NK-92 treated with Interleukin-12 subunit alpha and Interleukin-12 subunit beta, amount 100 ng/mL, for 24 hours (cell line): Measurements from ENCODE around the gene KCTD1.

ENCODE experiments used
- DNase-seq: peaks from one replicate; lab custom pipeline; 2025; lab: John Stamatoyannopoulos, UW

The KCTD1 gene

DNA sequence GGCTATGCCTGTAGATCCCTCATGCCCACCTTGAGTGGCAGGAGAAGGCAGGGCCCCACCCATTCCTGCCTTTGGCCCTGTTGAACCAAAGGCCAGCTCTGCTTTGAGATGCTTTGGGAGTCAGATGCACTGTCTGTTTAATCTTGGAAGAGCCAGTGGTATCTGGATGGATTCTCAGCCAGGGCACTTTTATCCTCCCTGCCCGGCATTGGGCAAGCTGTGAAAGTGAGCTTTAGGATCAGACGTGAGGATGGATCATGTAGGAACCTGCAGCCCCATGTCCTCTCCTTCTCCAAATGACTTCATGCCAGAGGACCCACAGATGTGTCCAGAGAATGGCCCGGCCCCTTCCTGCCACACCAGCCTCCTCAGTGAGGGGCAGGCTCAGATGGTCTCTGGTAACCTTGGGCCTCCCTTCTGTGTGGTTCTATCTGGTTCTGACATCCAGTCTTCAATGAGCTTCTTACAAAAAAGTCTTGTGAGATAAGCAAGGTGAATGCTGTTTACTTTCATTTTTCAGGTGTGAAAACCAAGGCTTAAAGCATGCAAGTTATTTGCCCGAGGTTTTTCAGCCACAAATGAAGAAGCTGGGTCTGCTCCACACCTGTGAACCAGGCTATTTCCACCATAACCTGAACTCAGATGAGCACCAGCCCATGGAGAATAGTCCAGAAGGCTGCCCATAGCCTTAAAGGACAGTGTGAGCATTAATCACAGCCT, 123.8 kb downstream of the KCTD1 start:
- DNase-seq = no peak

DNA sequence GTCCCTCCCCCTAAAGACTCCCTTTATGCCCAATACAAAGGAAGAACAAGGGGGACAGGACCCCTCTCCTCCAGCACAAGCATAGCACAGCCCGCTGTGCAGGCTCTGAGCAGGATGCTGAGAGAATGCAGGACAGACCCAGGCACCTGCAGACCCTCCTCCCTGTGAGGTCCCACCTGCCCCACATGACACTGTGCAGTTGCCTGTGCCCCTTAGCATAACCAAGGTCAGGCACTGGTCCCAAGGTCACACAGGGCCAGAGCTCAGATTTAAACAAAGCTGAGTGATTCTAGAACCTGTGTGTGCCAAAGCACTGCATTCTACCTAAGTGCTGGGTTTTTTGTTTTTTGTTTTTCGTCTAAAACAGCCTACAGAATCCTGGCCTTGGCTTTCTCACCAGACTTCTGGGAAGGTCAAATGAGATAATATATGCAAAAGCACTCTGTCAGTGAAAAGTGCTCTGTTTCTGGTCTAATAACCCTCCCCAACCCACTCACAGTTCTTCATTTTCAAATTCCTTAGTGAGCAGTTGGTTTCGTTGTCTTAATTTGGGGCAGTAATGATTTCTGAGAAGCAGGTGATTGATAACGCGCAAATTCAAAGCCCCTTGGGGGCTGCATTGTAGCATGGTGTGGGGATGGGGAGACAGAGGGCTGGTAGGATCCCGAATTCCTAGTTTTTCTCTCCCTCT, 125.7 kb downstream of the KCTD1 start:
- no peak for DNase-seq

DNA sequence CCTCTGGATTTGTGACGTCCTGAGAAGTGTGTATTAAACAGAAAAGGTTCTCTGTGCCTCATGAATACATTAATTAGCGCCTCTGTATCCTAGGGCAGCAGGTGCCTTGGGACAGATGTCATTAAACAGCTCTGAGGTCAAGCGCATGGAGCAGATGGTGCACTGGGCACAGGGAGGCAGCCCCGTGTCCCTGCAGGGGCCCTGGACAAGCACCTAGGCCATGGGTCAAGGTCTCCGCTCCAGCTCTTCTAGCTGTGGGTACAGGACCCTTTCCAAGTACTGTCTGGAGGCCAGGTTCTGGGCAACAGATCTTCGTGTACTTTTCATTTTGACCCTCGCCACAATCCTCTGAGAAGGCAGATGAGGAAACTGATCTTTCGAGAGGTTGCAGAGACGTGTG, 126.4 kb downstream of the KCTD1 start:
- no peak for DNase-seq

- DNase-seq = no peak
These were observed 126.8 kb downstream of the KCTD1 start for GRCh38 chr18:26421503-26421902.

- no peak for DNase-seq
These were observed 128.6 kb downstream of the KCTD1 start for GRCh38 chr18:26419746-26420145.

DNA sequence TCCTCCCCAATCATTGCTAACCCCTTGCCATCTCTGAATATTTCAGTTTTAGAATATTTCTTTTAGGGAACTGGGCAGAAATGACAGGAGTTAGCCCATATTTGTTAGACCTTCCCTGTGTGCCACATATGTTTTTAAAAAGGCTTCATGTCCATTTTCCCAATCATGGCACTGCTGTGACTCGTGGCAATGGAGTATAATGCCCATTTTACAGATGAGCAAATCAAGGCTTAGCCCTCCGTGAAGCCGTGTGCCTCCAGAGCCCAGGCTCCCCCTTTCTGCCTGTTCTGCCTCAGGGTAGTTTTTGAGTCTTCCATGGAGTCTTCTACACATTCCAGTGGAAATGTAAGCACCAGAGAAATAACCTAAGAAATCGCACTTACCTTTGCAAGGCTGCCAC, 130.1 kb downstream of the KCTD1 start:
- DNase-seq = no peak

DNA sequence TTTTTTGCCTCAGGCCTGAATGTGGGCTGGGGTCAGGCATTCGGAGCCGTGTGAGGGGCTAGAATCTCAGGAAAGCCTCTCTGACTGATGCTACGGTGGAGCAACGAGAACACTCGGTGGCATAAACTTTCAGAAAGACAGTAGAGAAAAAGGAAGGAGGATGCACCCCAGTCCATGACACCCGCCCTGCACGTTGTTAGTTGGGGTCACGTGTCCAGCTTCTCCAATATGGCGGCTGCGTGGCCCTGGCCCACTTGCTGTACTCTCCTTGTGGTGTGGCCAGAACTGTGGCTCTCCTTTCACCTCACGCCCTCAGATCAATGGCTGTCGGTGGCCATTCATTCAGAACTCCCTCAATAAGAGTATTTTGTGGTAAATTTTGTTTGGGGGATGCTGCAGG, 131.2 kb downstream of the KCTD1 start:
- DNase-seq = no peak

DNA sequence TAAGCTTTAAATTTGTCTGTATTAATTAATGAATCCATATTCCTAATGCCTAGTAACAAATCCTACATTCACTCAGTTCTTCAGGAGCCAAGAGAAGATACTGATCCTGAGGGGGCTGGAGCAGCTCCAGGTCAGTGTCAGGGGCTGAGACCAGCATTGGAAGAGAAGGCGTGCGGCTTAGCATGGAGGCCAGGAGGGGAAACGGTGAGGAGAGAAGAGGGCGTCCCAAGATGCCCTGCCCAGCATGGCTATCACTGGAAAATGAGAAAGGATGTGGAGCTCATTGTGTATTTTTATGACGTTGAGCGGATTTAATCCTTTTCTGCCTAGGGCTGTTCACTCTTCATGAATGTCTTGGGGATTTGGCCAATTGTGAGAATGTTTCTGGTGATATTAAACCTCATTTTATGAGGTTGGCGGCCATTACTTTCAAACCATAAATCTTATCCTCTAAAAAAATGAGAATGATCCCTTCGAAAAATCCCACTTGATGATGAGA, 131.7 kb downstream of the KCTD1 start:
- DNase-seq = no peak

DNA sequence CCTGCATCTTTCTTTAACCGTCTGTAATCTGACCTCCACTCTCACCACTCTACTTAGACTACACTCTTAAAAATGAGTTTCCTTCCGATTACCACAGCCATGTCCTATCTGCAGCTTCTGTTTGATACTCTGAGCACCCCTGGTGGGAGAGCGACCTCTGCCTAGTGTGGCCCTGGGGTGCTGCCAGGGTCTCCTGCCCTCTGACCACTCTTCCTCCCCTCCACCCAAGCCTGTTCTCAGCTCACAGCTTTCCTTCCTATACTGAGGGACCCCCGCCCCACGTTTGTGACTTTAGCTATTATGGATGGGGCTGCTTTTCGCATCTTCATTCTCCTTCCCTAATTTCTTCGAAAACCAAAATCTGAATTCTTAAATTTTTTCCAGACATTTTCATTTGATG, 132.7 kb downstream of the KCTD1 start:
- no peak for DNase-seq

- DNase-seq = no peak
These were observed 133.4 kb downstream of the KCTD1 start for GRCh38 chr18:26414901-26415440.

- no peak for DNase-seq
These were observed 139.3 kb downstream of the KCTD1 start for GRCh38 chr18:26409091-26409490.

DNA sequence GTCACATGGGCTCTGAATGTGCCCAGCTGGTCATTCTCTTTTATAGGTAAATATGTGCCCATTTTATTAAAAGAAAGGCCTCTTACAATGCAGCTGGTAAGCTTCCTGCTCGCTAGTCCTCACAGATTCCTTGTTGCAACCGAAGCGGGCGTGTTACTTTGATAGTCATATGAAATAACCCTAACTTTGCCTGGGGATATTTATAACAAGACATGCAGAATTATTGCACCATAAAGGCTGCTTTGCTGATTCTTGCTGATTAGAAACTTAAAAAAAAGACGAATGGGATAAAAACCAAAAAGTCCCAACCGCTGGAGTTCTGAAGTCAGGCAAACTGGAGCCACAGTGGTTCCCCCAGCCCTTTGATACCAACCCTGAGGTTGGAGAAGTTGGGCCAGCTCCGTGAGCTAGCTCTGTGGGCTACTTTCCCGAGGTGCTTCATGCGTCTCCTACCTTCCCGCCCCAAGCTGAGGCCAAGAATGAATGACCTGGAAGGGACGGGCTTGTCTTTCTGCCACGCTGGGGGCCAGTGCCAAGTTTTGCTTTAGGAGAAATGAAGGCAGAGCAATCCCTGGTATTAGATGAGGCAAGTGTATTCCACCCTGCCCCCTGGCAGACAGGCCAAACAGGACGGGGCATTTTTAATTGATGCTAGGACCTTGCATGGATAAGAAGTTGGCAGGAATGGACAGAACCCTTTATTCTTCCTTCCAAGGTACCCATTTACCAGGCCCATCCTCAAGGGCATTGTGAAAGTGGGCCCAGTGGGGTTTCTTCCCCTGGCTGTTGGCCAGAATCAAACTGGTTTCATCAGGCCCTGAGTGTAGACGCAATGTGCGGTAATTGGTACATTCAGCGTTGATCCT, 140.4 kb downstream of the KCTD1 start:
- DNase-seq = no peak

DNA sequence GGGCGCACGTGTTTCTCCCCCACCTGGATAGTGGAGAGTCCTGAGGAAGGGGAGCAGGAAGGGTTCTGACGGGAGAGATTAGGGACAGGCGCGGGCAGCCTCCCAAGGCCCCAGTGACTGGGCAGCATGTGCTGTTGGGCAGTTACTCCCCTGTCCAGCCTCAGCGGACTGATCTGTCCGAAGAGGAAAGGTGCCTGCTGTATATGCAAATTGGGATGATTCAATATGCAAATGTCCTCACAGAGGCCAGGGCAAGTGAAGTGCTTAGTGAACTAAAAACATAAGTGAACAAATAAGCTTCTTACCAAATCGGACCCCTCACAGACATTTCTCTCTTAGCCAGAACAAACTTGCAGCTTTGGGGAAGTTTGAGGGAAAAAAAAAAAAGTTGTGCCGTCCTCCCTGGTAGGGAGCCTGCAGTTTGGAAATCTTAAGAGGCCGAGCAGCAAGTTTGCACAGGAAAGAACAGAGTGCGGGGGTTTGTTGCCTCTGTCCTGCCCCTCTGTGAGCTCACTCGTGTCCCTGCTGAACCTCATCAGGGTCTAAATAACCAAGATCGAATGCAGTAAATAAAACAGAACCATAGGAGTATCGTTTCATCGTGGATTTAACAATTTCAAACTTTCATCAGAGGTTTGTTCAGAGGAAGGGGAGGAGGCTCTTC, 141.4 kb downstream of the KCTD1 start:
- no peak for DNase-seq

- DNase-seq = no peak
These were observed 142.0 kb downstream of the KCTD1 start for GRCh38 chr18:26406324-26406723.

GRCh38 chr18:26405190-26405801, 143.1 kb downstream of the KCTD1 start:
- DNase-seq = no peak
